ENCODE results near the gene HMCN1.
"Not testable (repeated sequence)": the region's sequence is repeated elsewhere in the genome, so short reads cannot be mapped to it uniquely, and the experiment has no call there.

HMCN1 gene

DNA sequence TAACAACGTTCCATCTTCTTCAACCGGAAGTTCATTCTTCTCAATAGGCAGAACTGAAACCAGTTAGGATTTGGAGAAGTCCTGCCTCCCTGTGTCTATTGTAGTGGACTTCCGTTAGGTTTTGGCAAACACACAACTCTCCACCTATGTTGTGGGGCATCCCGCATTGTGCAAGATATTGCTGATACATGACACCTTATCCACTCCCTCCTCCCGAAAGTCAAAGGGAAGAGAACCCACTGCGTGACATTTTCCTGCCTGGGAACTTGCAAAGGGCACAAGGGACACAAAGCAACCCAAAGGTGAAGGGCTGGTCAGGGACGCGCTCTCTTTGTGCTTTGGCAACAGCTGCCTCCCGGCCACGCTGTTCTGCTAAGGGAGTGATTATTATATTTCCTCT, 476.1 kb downstream of the HMCN1 start:
- no peak for DNase-seq

DNA sequence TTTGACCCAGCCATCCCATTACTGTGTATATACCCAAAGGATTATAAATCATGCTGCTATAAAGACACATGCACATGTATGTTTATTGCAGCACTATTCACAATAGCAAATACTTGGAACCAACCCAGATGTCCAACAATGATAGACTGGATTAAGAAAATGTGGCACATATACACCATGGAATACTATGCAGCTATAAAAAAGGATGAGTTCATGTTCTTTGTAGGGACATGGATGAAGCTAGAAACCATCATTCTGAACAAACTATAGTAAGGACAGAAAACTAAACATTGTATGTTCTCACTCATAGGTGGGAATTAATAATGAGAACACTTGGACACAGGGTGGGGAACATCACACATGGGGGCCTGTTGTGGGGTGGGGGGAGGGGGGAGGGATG, 477.4 kb downstream of the HMCN1 start:
- not testable (repeated sequence) for DNase-seq

DNA sequence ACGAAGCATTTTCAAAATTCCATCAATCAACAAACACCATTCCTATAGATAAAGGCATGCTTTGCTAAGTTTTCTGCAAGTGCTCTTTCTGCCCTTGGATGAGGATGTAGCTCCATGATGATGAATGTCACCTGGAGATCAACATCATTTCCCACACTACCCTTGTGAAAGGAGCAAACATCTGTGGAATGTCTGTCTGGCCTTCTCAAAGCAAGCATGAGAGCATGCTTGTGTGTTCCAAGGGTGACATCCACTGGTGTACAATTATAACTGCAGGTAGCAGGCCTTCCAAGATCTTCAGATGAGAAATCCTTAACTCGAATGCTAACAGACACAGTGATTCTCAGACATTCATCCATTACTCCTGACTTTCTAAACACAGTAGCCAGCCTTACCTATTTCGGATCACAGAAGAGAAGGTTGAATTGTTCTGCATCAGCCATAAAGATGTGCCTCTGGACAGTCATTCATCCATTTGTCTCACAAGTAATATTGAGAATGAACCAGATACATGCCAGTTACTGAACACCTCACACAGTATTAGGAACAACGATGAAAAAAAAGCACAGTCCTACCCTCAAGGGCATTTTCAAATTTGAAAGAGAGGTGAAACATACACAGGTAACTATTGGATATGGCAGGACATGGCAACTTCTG, 478.5 kb downstream of the HMCN1 start:
- peak; percentile 61 to 70 for DNase-seq

DNA sequence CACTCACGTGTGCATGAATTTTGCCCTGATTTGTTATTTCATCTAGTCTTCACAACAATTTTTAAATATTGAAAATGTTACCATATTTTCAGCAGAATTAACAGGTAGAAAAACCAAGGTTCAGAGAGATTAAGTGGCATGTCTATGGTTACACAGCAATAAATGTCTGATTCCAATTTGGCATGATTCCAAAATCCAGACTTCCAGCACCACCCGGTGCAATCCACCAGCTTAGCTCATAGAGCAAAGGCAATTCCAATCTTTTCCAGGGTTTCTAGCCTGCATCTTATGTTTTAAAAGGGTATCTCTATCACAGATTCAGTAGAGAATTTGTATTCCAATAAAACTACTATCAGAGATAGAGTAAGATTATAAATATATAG, 479.0 kb downstream of the HMCN1 start:
- peak in 1 of 2 experiments; percentile 2 for DNase-seq

GRCh38 chr1:186214791-186215190, 480.6 kb downstream of the HMCN1 start:
- DNase-seq: no peak

DNA sequence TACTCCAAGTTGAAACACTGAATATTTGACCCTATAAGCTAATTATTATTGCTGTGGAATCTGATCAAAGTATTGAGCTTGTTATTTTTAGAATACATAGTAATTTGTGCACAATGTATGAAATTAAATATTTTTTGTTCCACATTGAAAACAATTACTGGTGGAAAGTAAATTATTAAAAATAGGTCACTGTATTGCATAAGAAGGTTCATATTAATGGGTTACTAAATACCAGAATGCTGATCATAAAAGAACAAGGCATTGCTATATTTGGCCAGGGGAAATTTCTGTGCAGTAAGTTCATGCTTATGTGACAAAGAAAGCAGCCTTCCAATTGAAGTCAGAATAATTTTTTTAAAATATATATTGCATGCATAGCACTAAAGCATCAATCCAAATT, 481.4 kb downstream of the HMCN1 start:
- DNase-seq: no peak

DNA sequence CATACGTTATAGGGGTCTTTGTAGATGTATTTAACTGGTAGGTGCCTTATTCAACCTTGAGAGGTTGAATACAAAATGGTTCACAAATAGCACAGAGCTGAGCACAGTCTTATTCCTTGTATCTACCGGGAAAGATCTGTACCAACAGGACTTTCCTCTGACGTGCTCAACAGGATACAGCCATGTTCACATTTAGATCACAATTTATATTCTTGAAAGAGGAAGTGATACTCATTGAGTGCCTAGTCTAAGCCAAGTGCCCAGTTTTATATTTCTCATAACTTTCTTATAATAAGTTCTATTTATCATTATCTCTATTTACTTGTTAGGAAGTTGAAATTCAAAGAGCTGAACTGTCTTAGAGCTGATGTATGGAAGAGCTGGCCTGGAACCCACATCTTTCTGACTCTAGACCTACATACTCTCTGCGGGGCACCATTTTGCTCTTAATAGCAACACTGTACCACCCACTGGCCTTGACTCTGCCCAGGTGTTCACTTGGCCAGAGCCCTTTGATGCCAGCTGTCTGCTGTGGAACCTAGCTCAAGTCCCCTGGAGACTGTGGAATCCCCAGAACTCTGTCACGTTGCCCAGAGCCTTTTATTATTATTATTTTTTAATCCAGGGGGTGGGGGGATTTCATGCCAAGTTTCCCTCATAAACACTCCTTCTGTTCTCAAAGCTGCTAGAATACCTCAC, 484.6 kb downstream of the HMCN1 start:
- DNase-seq: no peak

DNA sequence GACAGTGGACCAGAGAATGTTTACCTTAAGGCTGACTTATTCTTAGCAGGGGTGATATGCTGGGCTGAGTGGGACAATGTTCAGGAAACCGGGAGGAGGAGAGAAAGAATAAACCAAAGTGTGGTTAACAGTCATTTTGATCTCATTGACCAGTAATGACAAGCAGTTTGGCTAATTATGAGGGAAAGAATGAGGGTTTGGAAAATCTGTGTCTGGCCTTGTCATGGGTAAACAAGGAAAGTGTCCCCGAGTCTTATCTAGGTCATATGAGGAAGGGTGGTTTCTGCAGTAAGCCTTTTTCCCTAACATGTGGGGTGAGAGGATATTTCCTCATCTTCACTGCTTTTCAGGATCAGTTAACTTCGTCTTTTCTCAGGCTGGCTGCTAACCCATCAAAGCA, 485.9 kb downstream of the HMCN1 start:
- no peak for DNase-seq

DNA sequence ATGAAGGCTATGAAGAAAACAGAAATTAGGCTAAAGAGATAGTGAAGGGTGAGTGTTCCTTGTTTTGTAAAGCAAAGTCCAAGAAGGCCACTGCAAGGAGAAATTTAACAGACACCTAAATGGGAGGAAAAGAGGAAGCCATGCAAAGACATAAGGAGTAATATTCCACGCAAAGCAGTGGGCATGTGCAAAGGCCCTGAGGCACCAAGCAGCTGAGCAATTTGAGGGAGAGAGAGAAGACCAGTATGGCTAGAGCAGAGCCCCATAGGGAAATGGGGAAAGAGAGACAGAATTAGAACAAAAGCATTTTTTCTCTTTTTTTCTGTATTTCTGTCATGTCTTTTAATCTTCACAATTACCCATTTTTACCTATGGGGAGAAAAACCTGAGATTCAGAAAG, 486.7 kb downstream of the HMCN1 start:
- DNase-seq: no peak

DNA sequence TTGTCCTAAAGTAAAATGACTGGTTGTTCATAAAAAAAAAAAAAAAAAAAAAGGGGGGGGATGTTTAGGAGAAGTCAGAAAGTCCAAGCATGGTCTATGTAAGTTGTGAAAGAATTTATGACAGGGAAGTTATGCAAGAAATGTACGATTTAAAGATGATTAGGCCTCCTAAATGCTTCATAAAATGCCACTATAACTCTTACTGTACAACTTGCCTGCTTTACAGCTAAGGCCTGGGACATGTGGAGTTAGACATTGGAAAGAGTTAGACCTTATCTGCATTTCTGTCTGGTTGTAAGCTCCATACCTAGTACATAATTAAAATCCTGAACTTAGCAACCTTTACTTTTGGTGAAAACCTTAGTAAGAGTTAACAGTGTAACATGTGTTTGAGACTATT, 490.9 kb downstream of the HMCN1 start:
- DNase-seq: no peak

DNA sequence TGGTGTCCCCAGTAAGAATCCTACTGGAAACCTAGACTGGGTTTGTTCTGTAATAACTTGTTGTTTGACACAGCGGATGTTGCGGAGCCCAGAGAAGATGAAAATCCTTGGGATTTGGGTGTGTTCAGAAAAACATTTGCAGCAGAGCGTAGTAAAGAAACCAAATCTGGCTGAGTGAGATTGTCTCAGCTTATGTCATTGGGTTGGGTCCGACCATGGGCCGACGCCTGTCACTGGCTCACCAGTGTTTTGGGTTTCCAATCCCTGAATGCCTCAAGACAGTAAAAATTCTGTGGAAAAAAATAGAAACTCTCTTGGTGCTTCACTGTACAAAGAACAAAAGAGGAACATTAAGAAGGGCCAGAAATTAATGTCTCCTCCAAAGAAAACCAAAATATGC, 494.6 kb downstream of the HMCN1 start:
- DNase-seq: no peak

DNA sequence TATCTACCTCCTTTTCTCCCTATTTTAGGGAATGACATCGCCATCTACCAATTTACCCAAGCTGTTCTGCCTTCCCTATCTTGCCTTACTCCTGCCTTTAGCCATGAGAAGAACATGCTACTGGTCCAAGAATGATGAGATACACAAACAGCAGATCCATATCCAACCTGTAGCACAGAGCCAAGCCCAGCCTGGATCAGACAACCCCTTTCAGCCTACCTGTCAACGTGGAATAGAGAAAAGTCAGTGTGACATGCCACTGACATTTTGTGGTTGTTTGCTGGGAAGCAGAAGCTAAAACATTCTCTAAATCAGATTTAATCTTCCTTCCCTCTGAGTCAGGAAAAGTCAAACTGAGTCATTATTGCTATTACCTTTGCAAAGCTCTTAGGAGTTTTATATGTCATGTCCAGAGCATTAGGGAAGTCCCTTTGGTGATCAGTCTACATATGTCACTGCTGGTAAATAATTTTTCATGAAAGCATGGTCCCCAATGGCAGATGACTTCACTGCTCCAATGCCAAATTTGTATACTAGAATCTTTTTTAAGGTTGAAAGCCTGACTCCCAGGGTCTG, 497.8 kb downstream of the HMCN1 start:
- DNase-seq: no peak

- no peak for DNase-seq
These were observed 500.9 kb downstream of the HMCN1 start for GRCh38 chr1:186234976-186235686.

- DNase-seq: no peak
These were observed 501.5 kb downstream of the HMCN1 start for GRCh38 chr1:186235696-186236095.

- DNase-seq: no peak
These were observed 502.7 kb downstream of the HMCN1 start for GRCh38 chr1:186236921-186237320.

DNA sequence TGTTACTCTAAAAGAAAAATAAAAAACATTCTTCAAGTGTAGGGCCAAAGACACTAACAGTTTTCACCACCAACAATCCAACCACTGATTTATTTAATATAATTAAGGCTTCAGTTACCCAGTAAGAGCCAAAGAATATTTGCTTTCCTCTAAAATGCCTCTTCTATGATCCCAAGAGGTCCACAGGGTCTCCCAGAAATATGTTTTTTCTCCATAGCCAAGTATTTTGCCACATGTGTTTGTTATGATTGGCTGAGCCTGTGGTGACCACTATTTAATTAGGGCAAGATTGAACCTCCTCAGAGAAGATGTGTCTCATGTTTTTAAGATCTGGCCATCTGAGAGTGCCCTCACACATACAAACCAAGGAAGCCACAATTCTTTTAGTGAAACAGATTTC, 505.0 kb downstream of the HMCN1 start:
- DNase-seq: no peak

GRCh38 chr1:186240436-186240835, 506.2 kb downstream of the HMCN1 start:
- DNase-seq: no peak
